OCI-LY7 (cell line): ENCODE data around the gene PLD1. TPM values are rescaled to one million over a fixed set of nuclear protein-coding genes. Genes with fewer than 3 reads are reported as not detected.

Source experiments
- BruUV-seq: library from RNA; stranded (reverse); fragments of 400-500 nt; replicated peaks from 2 replicates; lab custom pipeline; 2021; lab: Mats Ljungman, UMichigan
- CTCF ChIA-PET: fragments of 300-600 bp; sonication (Branson Sonifier 250); formaldehyde crosslinking; loops from one replicate; lab custom pipeline; 2022; ENCODE audit warnings: antibody characterized with exemption; ENCODE audit not compliant: unreplicated experiment; lab: Charles Lee
- POLR2A ChIA-PET: fragments of 300-600 bp; sonication (Branson Sonifier 250); formaldehyde crosslinking; loops from one replicate; lab custom pipeline; 2022; ENCODE audit warnings: antibody characterized with exemption; lab: Charles Lee
- DNase-seq: peaks from one replicate; pipeline ENCODE4 v3.0.0-alpha.2; 2015; ENCODE audit warnings: low spot score
- H2AFZ ChIP-seq: fragments of 200-600 bp; sonication (generic), shearing (Covaris generic); 2 replicates; pipeline ENCODE4 v1.6.1; 2014; ENCODE audit warnings: mild to moderate bottlenecking, antibody characterized with exemption, low read length, moderate library complexity
- H3K27ac ChIP-seq: fragments of 200-600 bp; sonication (generic); 2 replicates; pipeline ENCODE4 v1.5.1; 2014; ENCODE audit warnings: mixed run types, low read depth, mild to moderate bottlenecking, moderate library complexity, low read length, inconsistent platforms; ENCODE audit not compliant: poor library complexity, severe bottlenecking
- H3K36me3 ChIP-seq: fragments of 200-600 bp; sonication (generic); 2 replicates; pipeline ENCODE4 v1.6.1; 2014; ENCODE audit warnings: mild to moderate bottlenecking, antibody characterized with exemption, low read length, moderate library complexity, mixed read lengths; ENCODE audit not compliant: insufficient read depth
- H3K4me1 ChIP-seq: fragments of 200-600 bp; sonication (generic); 2 replicates; pipeline ENCODE4 v1.5.1; 2014; ENCODE audit warnings: mild to moderate bottlenecking, low read length; ENCODE audit not compliant: insufficient read depth, poor library complexity, severe bottlenecking
- H3K4me2 ChIP-seq: fragments of 200-600 bp; sonication (generic); 2 replicates; pipeline ENCODE4 v1.6.1; 2014; ENCODE audit warnings: mild to moderate bottlenecking, low read length
- H3K4me3 ChIP-seq: fragments of 200-600 bp; sonication (generic); 2 replicates; pipeline ENCODE4 v1.5.1; 2014; ENCODE audit warnings: mild to moderate bottlenecking, low read depth, low read length; ENCODE audit not compliant: poor library complexity, severe bottlenecking
- H3K79me2 ChIP-seq: fragments of 200-600 bp; sonication (generic); 2 replicates; pipeline ENCODE4 v1.6.1; 2016; ENCODE audit warnings: low read depth, mild to moderate bottlenecking, low read length, moderate library complexity, mixed read lengths; ENCODE audit not compliant: insufficient read depth
- H3K9me2 ChIP-seq: fragments of 200-600 bp; sonication (generic); 2 replicates; pipeline ENCODE4 v1.6.1; 2016; ENCODE audit warnings: mild to moderate bottlenecking, low read length, mixed read lengths; ENCODE audit not compliant: insufficient read depth
- H3K9me3 ChIP-seq: fragments of 200-600 bp; sonication (generic); 2 replicates; pipeline ENCODE4 v1.6.1; 2014; ENCODE audit warnings: mild to moderate bottlenecking, mixed run types, low read length, mixed read lengths
- H4K20me1 ChIP-seq: fragments of 200-600 bp; sonication (generic); 2 replicates; pipeline ENCODE4 v1.6.1; 2014; ENCODE audit warnings: mild to moderate bottlenecking, antibody characterized with exemption, low read length, moderate library complexity, mixed read lengths; ENCODE audit not compliant: insufficient read depth
- EZH2phosphoT487 ChIP-seq: fragments of 200-600 bp; sonication (generic); IDR thresholded peaks from 2 replicates; pipeline ENCODE4 v1.6.1; 2018; ENCODE audit warnings: low read depth, borderline replicate concordance, mild to moderate bottlenecking, mixed run types, antibody characterized with exemption, low read length, moderate library complexity, mixed read lengths
- intact Hi-C: fragments of 100-400 bp; cut with micrococcal nuclease; formaldehyde crosslinking; loops from one replicate; pipeline ENCODE4 v1.10.0; 2022; ENCODE audit not compliant: unreplicated experiment
- total RNA-seq, 2 experiments: library from RNA; depleted of rRNA in 1 of 2; stranded (reverse); fragments of >200 nt in 1 of 2; shearing (Covaris generic) in 1 of 2; gene quantifications; 2 replicates each; pipeline ENCODE4 v1.2.3, GENCODE V29; 2014 to 2022
- TF ChIP-seq, protein P1 (sequence below): fragments of 200-600 bp; sonication (generic); conservative IDR thresholded peaks from 2 replicates; pipeline ENCODE4 v1.5.1; 2014; ENCODE audit warnings: mild to moderate bottlenecking, antibody characterized with exemption, low read length, moderate library complexity, mixed read lengths

Gene PLD1
- total RNA-seq, 2 experiments from 2014 or later = not detected

DNA sequence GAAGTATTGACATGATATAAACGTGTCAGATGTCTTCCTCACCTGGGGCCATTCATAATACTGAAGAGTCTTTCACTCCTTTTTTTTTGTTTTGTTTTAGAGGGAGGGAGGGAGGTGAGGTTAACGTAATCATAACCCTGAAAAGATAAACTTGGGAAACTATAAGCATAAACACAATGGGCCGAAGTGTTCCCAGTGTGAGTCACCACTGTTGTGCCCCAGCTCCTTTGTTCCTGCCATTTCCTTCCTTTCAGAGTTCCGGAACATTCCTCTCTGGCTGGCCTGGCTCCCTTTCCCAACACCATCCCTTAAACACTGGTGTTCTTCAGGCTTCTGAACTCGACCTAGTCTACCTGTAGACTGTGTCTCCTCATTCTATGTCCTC is 18.6 kb downstream of the PLD1 start:
- Histone ChIP-seq H2AFZ (no peak overlapping the region), H3K79me2 (no peaks in the 10 kb centered on the region), H3K9me3 (no peaks in the 10 kb centered on the region), H3K36me3 (no peaks in the 10 kb centered on the region), H3K4me1 (no peaks in the 10 kb centered on the region), H3K4me2 (no peak overlapping the region), H3K9me2 (no peaks in the 10 kb centered on the region), H3K27ac (no peak overlapping the region), H4K20me1 (no peaks in the 10 kb centered on the region), H3K4me3 (no peak overlapping the region)
- CTCF ChIA-PET = no interaction called here
- no TSS peak for BruUV-seq
- intact Hi-C loops = no loop called here
- DNase-seq = no peak
- TF ChIP-seq, protein P1, sequence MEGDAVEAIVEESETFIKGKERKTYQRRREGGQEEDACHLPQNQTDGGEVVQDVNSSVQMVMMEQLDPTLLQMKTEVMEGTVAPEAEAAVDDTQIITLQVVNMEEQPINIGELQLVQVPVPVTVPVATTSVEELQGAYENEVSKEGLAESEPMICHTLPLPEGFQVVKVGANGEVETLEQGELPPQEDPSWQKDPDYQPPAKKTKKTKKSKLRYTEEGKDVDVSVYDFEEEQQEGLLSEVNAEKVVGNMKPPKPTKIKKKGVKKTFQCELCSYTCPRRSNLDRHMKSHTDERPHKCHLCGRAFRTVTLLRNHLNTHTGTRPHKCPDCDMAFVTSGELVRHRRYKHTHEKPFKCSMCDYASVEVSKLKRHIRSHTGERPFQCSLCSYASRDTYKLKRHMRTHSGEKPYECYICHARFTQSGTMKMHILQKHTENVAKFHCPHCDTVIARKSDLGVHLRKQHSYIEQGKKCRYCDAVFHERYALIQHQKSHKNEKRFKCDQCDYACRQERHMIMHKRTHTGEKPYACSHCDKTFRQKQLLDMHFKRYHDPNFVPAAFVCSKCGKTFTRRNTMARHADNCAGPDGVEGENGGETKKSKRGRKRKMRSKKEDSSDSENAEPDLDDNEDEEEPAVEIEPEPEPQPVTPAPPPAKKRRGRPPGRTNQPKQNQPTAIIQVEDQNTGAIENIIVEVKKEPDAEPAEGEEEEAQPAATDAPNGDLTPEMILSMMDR = no peak
- no peak for TF ChIP-seq EZH2phosphoT487
- POLR2A ChIA-PET = interaction anchor here (1.2 kb wide), 1 partner anchor 15 kb away, joined by 4 read pairs; no protein-coding TSS in a partner anchor

DNA sequence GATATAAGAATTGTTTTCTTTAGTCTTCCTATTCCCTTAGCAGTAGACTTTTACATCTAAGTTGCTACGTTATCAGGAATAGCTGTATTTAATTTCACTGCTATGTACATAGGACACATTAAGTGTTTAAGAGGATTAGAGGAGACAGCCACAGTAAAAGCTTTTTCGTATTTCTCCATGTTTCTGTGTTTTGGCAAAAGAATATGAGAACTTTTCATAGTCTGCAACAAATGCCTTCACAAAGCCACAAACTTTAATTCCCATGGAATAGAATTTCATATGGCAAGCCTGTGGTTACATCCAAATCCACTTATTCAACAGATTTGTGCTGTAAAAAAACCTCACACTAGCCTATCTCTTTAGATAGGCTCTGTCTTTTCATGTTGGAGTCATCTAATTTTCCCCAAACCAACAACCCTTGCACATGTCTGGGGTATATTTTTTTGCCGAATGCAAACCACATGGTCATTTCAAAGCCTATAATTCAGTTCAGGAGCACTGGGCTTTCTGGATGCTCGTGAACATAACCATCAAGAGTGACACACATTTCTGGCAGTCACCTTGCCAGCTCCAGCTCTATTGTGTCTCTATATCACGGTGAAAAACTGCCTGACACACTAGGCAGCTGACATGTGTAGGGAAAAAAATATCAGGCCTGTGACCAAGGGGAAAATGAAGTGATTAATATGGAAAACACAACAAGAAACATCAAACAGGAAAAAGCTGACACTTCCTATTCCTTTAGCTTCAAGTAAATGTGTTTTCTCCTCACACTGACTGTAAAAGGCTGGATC is 19.2 kb downstream of the PLD1 start:
- no peaks in the 10 kb centered on the region for H3K9me2 ChIP-seq
- no peaks in the 10 kb centered on the region for H3K9me3 ChIP-seq
- no TSS peak for BruUV-seq
- no peaks in the 10 kb centered on the region for H3K79me2 ChIP-seq
- no peaks in the 10 kb centered on the region for H4K20me1 ChIP-seq
- CTCF ChIA-PET = no interaction called here
- no peak overlapping the region for H3K4me2 ChIP-seq
- POLR2A ChIA-PET = interaction anchor here (0.6 to 1.3 kb wide), 4 partner anchors 10 to 1515 kb away, joined by 3 to 6 read pairs (median 4); no protein-coding TSS in a partner anchor
- H2AFZ ChIP-seq = no peak overlapping the region
- H3K36me3 ChIP-seq = no peaks in the 10 kb centered on the region
- no peak overlapping the region for H3K27ac ChIP-seq
- no peak for DNase-seq
- intact Hi-C loops = no loop called here
- no peaks in the 10 kb centered on the region for H3K4me1 ChIP-seq
- H3K4me3 ChIP-seq = no peak overlapping the region
- TF ChIP-seq, protein P1 = no peak
- TF ChIP-seq EZH2phosphoT487 = no peak

DNA sequence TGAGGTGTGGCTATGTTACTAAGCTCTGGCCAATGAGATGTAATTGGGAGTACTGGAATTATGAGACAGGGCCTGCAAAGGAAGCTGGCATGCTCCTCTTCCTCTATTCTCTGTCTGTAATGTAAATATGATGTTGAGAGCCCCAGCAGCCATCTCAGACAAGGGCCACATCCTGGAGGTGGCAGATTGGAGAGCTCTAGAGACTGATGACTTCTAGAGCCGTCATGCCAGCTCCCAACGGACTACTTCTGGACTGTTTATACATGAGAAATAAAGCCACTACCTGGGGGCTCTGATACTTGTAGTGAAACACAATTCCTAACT is 19.7 kb downstream of the PLD1 start:
- H3K9me2 ChIP-seq = no peaks in the 10 kb centered on the region
- H3K4me3 ChIP-seq = no peak overlapping the region
- no peak overlapping the region for H2AFZ ChIP-seq
- H3K9me3 ChIP-seq = no peaks in the 10 kb centered on the region
- intact Hi-C loops = no loop called here
- H3K4me1 ChIP-seq = no peaks in the 10 kb centered on the region
- DNase-seq = no peak
- TF ChIP-seq EZH2phosphoT487 = no peak
- TF ChIP-seq, protein P1 = no peak
- CTCF ChIA-PET = no interaction called here
- H3K27ac ChIP-seq = no peak overlapping the region
- no peak overlapping the region for H3K4me2 ChIP-seq
- H3K36me3 ChIP-seq = no peaks in the 10 kb centered on the region
- POLR2A ChIA-PET = interaction anchor here (0.6 to 1.3 kb wide), 3 partner anchors 10 to 1515 kb away, joined by 3 to 4 read pairs (median 4); no protein-coding TSS in a partner anchor
- no peaks in the 10 kb centered on the region for H3K79me2 ChIP-seq
- BruUV-seq = no TSS peak
- H4K20me1 ChIP-seq = no peaks in the 10 kb centered on the region
